Muscle layer of colon (tissue), 2 donors: ENCODE data around the gene KIAA1755.

ENCODE experiments used
- H3K27ac ChIP-seq: one replicate; pipeline ENCODE4 v1.7.0; 2013; ENCODE audit warnings: low read depth, mild to moderate bottlenecking, low read length, moderate library complexity
- H3K27me3 ChIP-seq, 2 donors: one replicate each; pipeline ENCODE4 v1.7.0; 2013; ENCODE audit warnings: low read length in 2 of 2, mild to moderate bottlenecking in 2 of 2; ENCODE audit not compliant: insufficient read depth in 2 of 2, control insufficient read depth in 1 of 2
- H3K36me3 ChIP-seq: one replicate; pipeline ENCODE4 v1.7.0; 2013; ENCODE audit warnings: mild to moderate bottlenecking, low read length; ENCODE audit not compliant: insufficient read depth
- H3K4me1 ChIP-seq: one replicate; pipeline ENCODE4 v1.7.0; 2013; ENCODE audit warnings: mild to moderate bottlenecking, low read length; ENCODE audit not compliant: insufficient read depth
- H3K4me3 ChIP-seq, 2 donors: one replicate each; pipeline ENCODE4 v1.7.0; 2013; ENCODE audit warnings: low read length in 2 of 2, low read depth in 1 of 2, mild to moderate bottlenecking in 1 of 2, moderate library complexity in 1 of 2
- H3K9ac ChIP-seq: one replicate; pipeline ENCODE4 v1.7.0; 2013; ENCODE audit warnings: low read length
- H3K9me3 ChIP-seq: one replicate; pipeline ENCODE4 v1.7.0; 2013; ENCODE audit warnings: mild to moderate bottlenecking, low read length
- donor health status: abdominal sarcoma.
- donor health status: Adenocarcinoma of cecum.

Gene KIAA1755

GRCh38 chr20:38222231-38222922 lies 38.2 kb downstream of the KIAA1755 start:
- no peak overlapping the region for H3K4me3 ChIP-seq
- H3K36me3 ChIP-seq: no peaks in the 10 kb centered on the region
- peaks cover 0 to 4% of the 10 kb centered on the region in 2 donors for H3K27me3 ChIP-seq
- no peaks in the 10 kb centered on the region for H3K9me3 ChIP-seq
- H3K4me1 ChIP-seq: no peaks in the 10 kb centered on the region
- no peak overlapping the region for H3K9ac ChIP-seq
- no peak overlapping the region for H3K27ac ChIP-seq

GRCh38 chr20:38221119-38221589 lies 39.4 kb downstream of the KIAA1755 start:
- no peaks in the 10 kb centered on the region for H3K36me3 ChIP-seq
- peaks cover 0 to 4% of the 10 kb centered on the region in 2 donors for H3K27me3 ChIP-seq
- no peak overlapping the region for H3K4me3 ChIP-seq
- no peaks in the 10 kb centered on the region for H3K4me1 ChIP-seq
- H3K9ac ChIP-seq: no peak overlapping the region
- H3K9me3 ChIP-seq: no peaks in the 10 kb centered on the region
- H3K27ac ChIP-seq: no peak overlapping the region

- Histone ChIP-seq H3K36me3 (no peaks in the 10 kb centered on the region), H3K4me3 (no peak overlapping the region), H3K9me3 (no peaks in the 10 kb centered on the region), H3K9ac (no peak overlapping the region), H3K4me1 (no peaks in the 10 kb centered on the region), H3K27me3 (peaks cover 0 to 4% of the 10 kb centered on the region in 2 donors), H3K27ac (no peak overlapping the region)
These were observed 39.9 kb downstream of the KIAA1755 start for GRCh38 chr20:38220587-38221118.

GRCh38 chr20:38219006-38219950 lies 41.3 kb downstream of the KIAA1755 start:
- no peaks in the 10 kb centered on the region for H3K9me3 ChIP-seq
- no peak overlapping the region for H3K27ac ChIP-seq
- H3K27me3 ChIP-seq: peaks cover 0 to 4% of the 10 kb centered on the region in 2 donors
- no peak overlapping the region for H3K9ac ChIP-seq
- no peaks in the 10 kb centered on the region for H3K36me3 ChIP-seq
- no peaks in the 10 kb centered on the region for H3K4me1 ChIP-seq
- H3K4me3 ChIP-seq: no peak overlapping the region

- Histone ChIP-seq H3K36me3 (no peaks in the 10 kb centered on the region), H3K9ac (no peak overlapping the region), H3K27ac (no peak overlapping the region), H3K4me3 (no peak overlapping the region), H3K4me1 (no peaks in the 10 kb centered on the region), H3K9me3 (no peaks in the 10 kb centered on the region), H3K27me3 (peaks cover 0 to 4% of the 10 kb centered on the region in 2 donors)
These were observed 42.0 kb downstream of the KIAA1755 start for GRCh38 chr20:38218566-38218885.

- Histone ChIP-seq H3K27ac (no peak overlapping the region), H3K4me3 (no peak overlapping the region), H3K27me3 (peaks cover 0 to 4% of the 10 kb centered on the region in 2 donors), H3K9me3 (no peaks in the 10 kb centered on the region), H3K36me3 (no peaks in the 10 kb centered on the region), H3K9ac (no peak overlapping the region), H3K4me1 (no peaks in the 10 kb centered on the region)
These were observed 42.6 kb downstream of the KIAA1755 start for GRCh38 chr20:38217791-38218565.

GRCh38 chr20:38216746-38217595 lies 43.6 kb downstream of the KIAA1755 start:
- no peaks in the 10 kb centered on the region for H3K4me1 ChIP-seq
- H3K9ac ChIP-seq: no peak overlapping the region
- H3K27ac ChIP-seq: no peak overlapping the region
- H3K27me3 ChIP-seq: peaks cover 0 to 4% of the 10 kb centered on the region in 2 donors
- H3K9me3 ChIP-seq: no peaks in the 10 kb centered on the region
- no peak overlapping the region for H3K4me3 ChIP-seq
- no peaks in the 10 kb centered on the region for H3K36me3 ChIP-seq

- no peaks in the 10 kb centered on the region for H3K4me1 ChIP-seq
These were observed 44.3 kb downstream of the KIAA1755 start for GRCh38 chr20:38216201-38216600.

GRCh38 chr20:38215194-38216182 lies 45.0 kb downstream of the KIAA1755 start:
- Histone ChIP-seq H3K27ac (no peak overlapping the region), H3K9me3 (no peaks in the 10 kb centered on the region), H3K9ac (no peak overlapping the region), H3K27me3 (no peaks in the 10 kb centered on the region), H3K4me3 (no peak overlapping the region), H3K36me3 (no peaks in the 10 kb centered on the region), H3K4me1 (peaks cover 3% of the 10 kb centered on the region)

More at GRCh38 chr20:38216201-38216600, 44.3 kb downstream of the KIAA1755 start:
- no peaks in the 10 kb centered on the region for H3K9me3 ChIP-seq
- H3K9ac ChIP-seq: no peak overlapping the region
- no peaks in the 10 kb centered on the region for H3K36me3 ChIP-seq
- peaks cover 0 to 4% of the 10 kb centered on the region in 2 donors for H3K27me3 ChIP-seq
- no peak overlapping the region for H3K27ac ChIP-seq
- H3K4me3 ChIP-seq: no peak overlapping the region
